HPDE6-E6E7 (cell line): ENCODE results near the gene EXOC2.
A peak's percentile ranks its signal among the peaks of the same experiment; 100 is the strongest.

ENCODE experiments used
- DNase-seq: peaks from one replicate; pipeline ENCODE4 v3.0.0; 2011; ENCODE audit warnings: missing footprints; ENCODE audit errors: extremely low spot score

The EXOC2 gene

GRCh38 chr6:692858-693722 lies at the start of gene EXOC2:
EXOC2 (minus strand) TSS chr6:693139; CDS start chr6:637818, 55,321 bp downstream.
- DNase-seq = peak; percentile 73

GRCh38 chr6:741410-742339 lies 48.7 kb upstream of the EXOC2 start:
- DNase-seq = no peak

- no peak for DNase-seq
Observed at GRCh38 chr6:736657-737446, 43.9 kb upstream of the EXOC2 start.

- no peak for DNase-seq
Observed at GRCh38 chr6:733431-734219, 40.7 kb upstream of the EXOC2 start.

- no peak for DNase-seq
Observed at GRCh38 chr6:731924-732323, 39.0 kb upstream of the EXOC2 start.

- DNase-seq = no peak
Observed at GRCh38 chr6:729606-730320, 36.8 kb upstream of the EXOC2 start.

- no peak for DNase-seq
Observed at GRCh38 chr6:727856-728255, 34.9 kb upstream of the EXOC2 start.

GRCh38 chr6:723540-723939 lies 30.6 kb upstream of the EXOC2 start:
- no peak for DNase-seq

- DNase-seq = no peak
Observed at GRCh38 chr6:722608-723007, 29.7 kb upstream of the EXOC2 start.

GRCh38 chr6:722077-722524 lies 29.2 kb upstream of the EXOC2 start:
- peak; percentile 82 for DNase-seq

- no peak for DNase-seq
Observed at GRCh38 chr6:718345-718744, 25.4 kb upstream of the EXOC2 start.

GRCh38 chr6:717135-717534 lies 24.2 kb upstream of the EXOC2 start:
- DNase-seq = no peak

- DNase-seq = no peak
Observed at GRCh38 chr6:715709-716491, 23.0 kb upstream of the EXOC2 start.

GRCh38 chr6:714100-714499 lies 21.2 kb upstream of the EXOC2 start:
- no peak for DNase-seq

- DNase-seq = no peak
Observed at GRCh38 chr6:713351-713750, 20.4 kb upstream of the EXOC2 start.

- DNase-seq = no peak
Observed at GRCh38 chr6:712805-713204, 19.9 kb upstream of the EXOC2 start.

GRCh38 chr6:711925-712324 lies 19.0 kb upstream of the EXOC2 start:
- no peak for DNase-seq

- peak; percentile 39 for DNase-seq
Observed at GRCh38 chr6:710601-711571, 17.9 kb upstream of the EXOC2 start.
